ENCODE data around the gene SLC25A13.

- TF ChIP-seq ELF4 (CRISPR knock-in tag; IDR thresholded peaks at IDR 0.05; ENCODE audit: low read depth) (no peak), E2F4 (CRISPR knock-in tag; IDR thresholded peaks at IDR 0.05; ENCODE audit: borderline replicate concordance, low read depth) (no peak)
These were observed 236.9 kb downstream of the SLC25A13 start for GRCh38 chr7:96084881-96085553.
